Keratinocyte (primary cell): ENCODE data around the gene TNNC2. TPM values are rescaled to one million over a fixed set of nuclear protein-coding genes. Genes with fewer than 3 reads are reported as not detected.

Source experiments
- DNase-seq: peaks from one replicate; pipeline ENCODE4 v3.0.0-alpha.2; 2011; ENCODE audit warnings: low read depth, missing footprints, low spot score
- FAIRE-seq: peaks from 2 replicates; lab custom pipeline; 2011; peaks lifted over from hg19 to GRCh38; lab: Jason Lieb, UNC
- H2AFZ ChIP-seq: 2 replicates; pipeline ENCODE4 v1.6.0; 2012; ENCODE audit warnings: low read length, control low read depth, inconsistent platforms; ENCODE audit not compliant: control insufficient read depth
- H3K27ac ChIP-seq: 2 replicates; pipeline ENCODE4 v1.5.1; 2011; ENCODE audit warnings: low read length; ENCODE audit not compliant: control insufficient read depth, insufficient read depth
- H3K27me3 ChIP-seq: 3 replicates; pipeline ENCODE4 v1.6.0; 2011; ENCODE audit warnings: low read length; ENCODE audit not compliant: control insufficient read depth, insufficient read depth; ENCODE audit errors: extremely low read depth
- H3K36me3 ChIP-seq, 2 experiments: 2 replicates in 1 of 2; 3 replicates in 1 of 2; pipeline ENCODE4 v1.5.1; 2011; ENCODE audit warnings: low read length in 2 of 2, mild to moderate bottlenecking in 1 of 2; ENCODE audit not compliant: control insufficient read depth in 2 of 2, insufficient read depth in 2 of 2; ENCODE audit errors: extremely low read depth in 1 of 2
- H3K4me1 ChIP-seq: 3 replicates; pipeline ENCODE4 v1.5.1; 2011; ENCODE audit warnings: low read length; ENCODE audit not compliant: control insufficient read depth, insufficient read depth; ENCODE audit errors: extremely low read depth
- H3K4me2 ChIP-seq: 3 replicates; pipeline ENCODE4 v1.6.0; 2011; ENCODE audit warnings: low read depth, low read length; ENCODE audit not compliant: control insufficient read depth, insufficient read depth; ENCODE audit errors: extremely low read depth
- H3K4me3 ChIP-seq, 3 experiments: fragments of 200-600 bp in 1 of 3; sonication (generic) in 1 of 3; 2 replicates in 2 of 3; 3 replicates in 1 of 3; pipeline ENCODE4 v1.5.1; 2011 to 2016; ENCODE audit warnings: low read length in 3 of 3, mild to moderate bottlenecking in 3 of 3, control low read depth in 2 of 3, inconsistent platforms in 1 of 3, low read depth in 1 of 3, mixed read lengths in 1 of 3, mixed run types in 1 of 3, moderate library complexity in 1 of 3; ENCODE audit not compliant: control insufficient read depth in 2 of 3, insufficient read depth in 2 of 3; ENCODE audit errors: extremely low read depth in 1 of 3
- H3K79me2 ChIP-seq: 2 replicates; pipeline ENCODE4 v1.6.0; 2012; ENCODE audit warnings: low read length; ENCODE audit not compliant: control insufficient read depth, insufficient read depth
- H3K9ac ChIP-seq: 3 replicates; pipeline ENCODE4 v1.6.0; 2011; ENCODE audit warnings: low read length; ENCODE audit not compliant: control insufficient read depth, insufficient read depth; ENCODE audit errors: extremely low read depth
- H3K9me1 ChIP-seq: 3 replicates; pipeline ENCODE4 v1.6.0; 2011; ENCODE audit warnings: low read length; ENCODE audit not compliant: control insufficient read depth, insufficient read depth; ENCODE audit errors: extremely low read depth
- H3K9me3 ChIP-seq: 2 replicates; pipeline ENCODE4 v1.5.1; 2012; ENCODE audit warnings: low read depth, low read length; ENCODE audit not compliant: control insufficient read depth
- H4K20me1 ChIP-seq: 3 replicates; pipeline ENCODE4 v1.6.0; 2011; ENCODE audit warnings: low read length; ENCODE audit not compliant: control insufficient read depth, insufficient read depth; ENCODE audit errors: extremely low read depth
- CTCF ChIP-seq, 3 experiments: IDR thresholded peaks in 1 of 3; conservative IDR thresholded peaks in 1 of 3; optimal IDR thresholded peaks in 1 of 3; 2 replicates in 2 of 3; 3 replicates in 1 of 3; pipeline versions ENCODE3 to v1.5.1; 2011; ENCODE audit warnings: low read length in 3 of 3, mild to moderate bottlenecking in 3 of 3, moderate library complexity in 2 of 3, control low read depth in 1 of 3, inconsistent platforms in 1 of 3; ENCODE audit not compliant: insufficient read depth in 2 of 3; ENCODE audit errors: extremely low read depth in 1 of 3
- EZH2 ChIP-seq: IDR thresholded peaks from one replicate; pipeline ENCODE4 v1.6.1; 2012; ENCODE audit warnings: inconsistent platforms, mild to moderate bottlenecking, low read length, moderate library complexity
- dilution Hi-C: fragments of 300-500 bp; cut with MboI; formaldehyde crosslinking; loops from one replicate; pipeline ENCODE4 v1.7.0; 2020; ENCODE audit warnings: low sequenced_read_pairs; ENCODE audit not compliant: extremely low pct_ligation_motif_present
- polyA plus RNA-seq, 5 experiments: library from polyadenylated mRNA; depleted of rRNA in 3 of 5; stranded (reverse) in 3 of 5; stranded (forward) in 1 of 5; unstranded in 1 of 5; fragments of >200 nt; gene quantifications; 1 replicate in 1 of 5; 2 replicates in 3 of 5; 3 replicates in 1 of 5; pipeline versions ENCODE4 v1.2.1 to v1.2.3, GENCODE V29; 2011 to 2012; ENCODE audit warnings: missing spikeins in 2 of 5, low read depth in 1 of 5, low replicate concordance in 1 of 5

TNNC2 gene
- polyA plus RNA-seq, 1 donor (not counting 4 experiments of a cell fraction or from before 2014, with no cell fraction given) = 0.16 TPM

- Histone ChIP-seq H3K9me3 (no peaks in the 10 kb centered on the region), H3K4me2 (no peak overlapping the region), H3K9me1 (no peaks in the 10 kb centered on the region), H3K79me2 (no peaks in the 10 kb centered on the region), H2AFZ (no peak overlapping the region), H3K27me3 (no peaks in the 10 kb centered on the region), H4K20me1 (no peaks in the 10 kb centered on the region), H3K9ac (no peak overlapping the region), H3K36me3 (peaks cover 17 to 25% of the 10 kb centered on the region in 2 experiments), H3K27ac (no peak overlapping the region), H3K4me1 (no peaks in the 10 kb centered on the region), H3K4me3 (no peak overlapping the region)
- FAIRE-seq = no peak
- dilution Hi-C loops = no loop called here
- DNase-seq = no peak
- TF ChIP-seq CTCF (optimal IDR thresholded peaks at IDR 0.05 in 1 of 3, IDR thresholded peaks at IDR 0.05 in 1 of 3, conservative IDR thresholded peaks at IDR 0.05 in 1 of 3; ENCODE audit: extremely low read depth in 1 of 3, insufficient read depth in 2 of 3, low read length in 3 of 3) = no peak
- TF ChIP-seq EZH2 = no peak
Measured at GRCh38 chr20:45842169-45842812, 15.2 kb upstream of the TNNC2 start.

DNA sequence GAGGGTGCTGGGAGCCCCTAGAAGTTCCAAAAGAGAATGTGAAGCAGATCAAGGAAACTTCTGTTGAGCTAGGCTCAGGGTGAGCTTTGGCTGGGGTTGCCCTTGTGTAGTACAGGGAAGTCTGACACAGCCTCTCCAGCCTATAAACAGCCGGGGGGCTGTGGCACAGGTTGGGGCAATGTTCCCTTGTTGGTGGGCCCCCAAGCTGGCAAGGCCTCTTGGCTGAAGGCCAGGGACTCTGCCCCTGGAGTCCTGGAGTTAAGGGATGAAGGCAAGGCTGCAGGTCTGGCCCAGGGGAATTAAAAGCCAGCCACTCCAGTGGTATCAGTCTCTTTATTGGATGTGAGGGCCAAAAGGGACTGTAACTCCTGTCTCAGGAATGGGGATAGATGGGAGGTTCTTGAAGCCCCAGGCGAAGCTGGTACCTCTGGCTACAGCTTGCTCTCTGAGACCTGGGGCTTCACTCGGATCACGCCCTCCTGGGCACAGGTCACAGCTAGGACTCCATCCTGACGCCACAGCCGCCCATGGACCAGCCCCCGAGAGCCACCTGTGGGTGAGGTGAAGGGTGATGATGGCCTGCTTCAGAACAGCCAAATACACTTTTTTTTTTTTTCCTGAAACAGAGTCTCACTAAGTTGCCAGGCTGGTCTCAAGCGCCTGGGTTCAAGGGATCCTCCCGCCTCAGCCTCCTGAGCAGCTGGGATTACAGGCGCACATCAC lies 14.5 kb upstream of the TNNC2 start:
- H3K27ac ChIP-seq = no peak overlapping the region
- H3K9me3 ChIP-seq = no peaks in the 10 kb centered on the region
- no peak overlapping the region for H3K4me2 ChIP-seq
- no peaks in the 10 kb centered on the region for H3K9me1 ChIP-seq
- no peaks in the 10 kb centered on the region for H3K27me3 ChIP-seq
- H2AFZ ChIP-seq = no peak overlapping the region
- peaks cover 17 to 23% of the 10 kb centered on the region in 2 experiments for H3K36me3 ChIP-seq
- H3K4me3 ChIP-seq = no peak overlapping the region
- no peak for TF ChIP-seq CTCF (optimal IDR thresholded peaks at IDR 0.05 in 1 of 3, IDR thresholded peaks at IDR 0.05 in 1 of 3, conservative IDR thresholded peaks at IDR 0.05 in 1 of 3; ENCODE audit: extremely low read depth in 1 of 3, insufficient read depth in 2 of 3, low read length in 3 of 3)
- TF ChIP-seq EZH2 = no peak
- H4K20me1 ChIP-seq = no peaks in the 10 kb centered on the region
- dilution Hi-C loops = no loop called here
- H3K9ac ChIP-seq = no peak overlapping the region
- no peaks in the 10 kb centered on the region for H3K4me1 ChIP-seq
- no peaks in the 10 kb centered on the region for H3K79me2 ChIP-seq
- FAIRE-seq (no peak), DNase-seq (no peak)
